Cerebellar cortex (tissue), 1 donor: ENCODE data around the gene TMEM198.

Experiments used
- DNase-seq: peaks from one replicate; pipeline ENCODE4 v3.0.0-alpha.2; 2015; ENCODE audit warnings: low spot score

TMEM198 gene

GRCh38 chr2:219544567-219544966 lies 739 bp downstream of the TMEM198 start:
- DNase-seq, result no peak

- DNase-seq, result no peak
These were observed 1.6 kb downstream of the TMEM198 start for GRCh38 chr2:219545295-219545942.

- DNase-seq, result no peak
These were observed 2.1 kb downstream of the TMEM198 start for GRCh38 chr2:219545943-219546352.

GRCh38 chr2:219547621-219548020 lies 3.8 kb downstream of the TMEM198 start:
- no peak for DNase-seq

- no peak for DNase-seq
These were observed 5.2 kb downstream of the TMEM198 start for GRCh38 chr2:219548990-219549389.

GRCh38 chr2:219549619-219550018 lies 5.8 kb downstream of the TMEM198 start:
- no peak for DNase-seq

GRCh38 chr2:219551441-219552381 lies 7.9 kb downstream of the TMEM198 start:
- no peak for DNase-seq

GRCh38 chr2:219552382-219553167 lies 8.7 kb downstream of the TMEM198 start:
- DNase-seq, result peak; percentile 75

- no peak for DNase-seq
These were observed 9.3 kb downstream of the TMEM198 start for GRCh38 chr2:219553168-219553417.

- no peak for DNase-seq
These were observed 9.7 kb downstream of the TMEM198 start for GRCh38 chr2:219553463-219553963.

- DNase-seq, result no peak
These were observed 10.5 kb downstream of the TMEM198 start for GRCh38 chr2:219554350-219554749.

- DNase-seq, result no peak
These were observed 12.1 kb downstream of the TMEM198 start for GRCh38 chr2:219555956-219556355.

- DNase-seq, result no peak
These were observed 12.6 kb downstream of the TMEM198 start for GRCh38 chr2:219556413-219556812.

- no peak for DNase-seq
These were observed 13.5 kb downstream of the TMEM198 start for GRCh38 chr2:219557320-219557719.

GRCh38 chr2:219557791-219558785 lies 14.3 kb downstream of the TMEM198 start:
- no peak for DNase-seq

- DNase-seq, result no peak
These were observed 15.5 kb downstream of the TMEM198 start for GRCh38 chr2:219559156-219559915.

- no peak for DNase-seq
These were observed 16.4 kb downstream of the TMEM198 start for GRCh38 chr2:219560037-219560892.

- no peak for DNase-seq
These were observed 17.0 kb downstream of the TMEM198 start for GRCh38 chr2:219560893-219561178.

- no peak for DNase-seq
These were observed 17.6 kb downstream of the TMEM198 start for GRCh38 chr2:219561179-219562048.
